ENCODE data around the gene EXD3. TPM values are rescaled to one million over a fixed set of nuclear protein-coding genes. Genes with fewer than 3 reads are reported as not detected.

The EXD3 gene
- total and polyA plus RNA-seq, 9 of the 15 experiments (the other 6 are each of a cell fraction or from before 2014, with no cell fraction given): 0.29 to 12.5 (median 3.9) TPM

DNA sequence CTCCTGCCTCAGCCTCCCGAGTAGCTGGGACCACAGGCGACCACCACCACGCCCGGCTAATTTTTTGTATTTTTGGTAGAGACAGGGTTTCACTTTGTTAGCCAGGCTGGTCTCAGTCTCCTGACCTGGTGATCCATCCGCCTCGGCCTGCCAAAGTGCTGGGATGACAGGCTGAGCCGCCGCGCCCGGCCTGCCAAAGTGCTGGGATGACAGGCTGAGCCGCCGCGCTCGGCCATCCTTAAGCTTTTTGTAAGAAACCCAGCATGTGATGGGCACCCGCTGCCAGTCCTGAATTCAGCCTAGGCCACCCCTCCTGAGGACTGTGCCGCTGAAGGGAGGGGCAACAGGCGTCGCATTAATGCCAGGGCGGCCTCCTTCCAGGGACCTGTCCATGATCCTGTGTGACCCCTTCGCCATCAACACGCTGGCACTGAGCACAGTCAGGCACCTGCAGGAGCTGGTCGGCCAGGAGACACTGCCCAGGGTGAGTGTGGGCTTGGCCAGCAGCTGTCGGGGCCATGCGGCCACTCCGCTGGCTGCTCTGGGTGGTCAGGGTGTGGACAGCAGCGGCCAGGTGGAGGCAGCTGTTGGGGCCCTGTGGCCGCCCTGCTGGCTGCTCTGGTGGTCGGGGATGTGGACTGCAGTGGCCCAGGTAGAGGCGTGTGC lies 157.3 kb downstream of the EXD3 start:
- in situ Hi-C loops (cut with MboI) (no loop called here), intact Hi-C loops (cut with micrococcal nuclease) (no loop called here)
- TF ChIP-seq POLR2G (IDR thresholded peaks at IDR 0.05; ENCODE audit: low read depth, low read length) (peak; percentile 58; the same call in 1 of the 2 replicates), BRD9 (IDR thresholded peaks at IDR 0.05; ENCODE audit: low read depth, partially characterized antibody) (no peak), RBFOX2 (IDR thresholded peaks at IDR 0.05; ENCODE audit: low read depth, low read length) (peak; percentile 44; the same call in 1 of the 2 replicates)
- TF ChIP-seq, protein P1, sequence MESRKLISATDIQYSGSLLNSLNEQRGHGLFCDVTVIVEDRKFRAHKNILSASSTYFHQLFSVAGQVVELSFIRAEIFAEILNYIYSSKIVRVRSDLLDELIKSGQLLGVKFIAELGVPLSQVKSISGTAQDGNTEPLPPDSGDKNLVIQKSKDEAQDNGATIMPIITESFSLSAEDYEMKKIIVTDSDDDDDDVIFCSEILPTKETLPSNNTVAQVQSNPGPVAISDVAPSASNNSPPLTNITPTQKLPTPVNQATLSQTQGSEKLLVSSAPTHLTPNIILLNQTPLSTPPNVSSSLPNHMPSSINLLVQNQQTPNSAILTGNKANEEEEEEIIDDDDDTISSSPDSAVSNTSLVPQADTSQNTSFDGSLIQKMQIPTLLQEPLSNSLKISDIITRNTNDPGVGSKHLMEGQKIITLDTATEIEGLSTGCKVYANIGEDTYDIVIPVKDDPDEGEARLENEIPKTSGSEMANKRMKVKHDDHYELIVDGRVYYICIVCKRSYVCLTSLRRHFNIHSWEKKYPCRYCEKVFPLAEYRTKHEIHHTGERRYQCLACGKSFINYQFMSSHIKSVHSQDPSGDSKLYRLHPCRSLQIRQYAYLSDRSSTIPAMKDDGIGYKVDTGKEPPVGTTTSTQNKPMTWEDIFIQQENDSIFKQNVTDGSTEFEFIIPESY (CRISPR knock-in tag; IDR thresholded peaks at IDR 0.05): 0 out of 2 replicates have a peak, but pooled peaks have one; percentile 14
- no peaks in the 10 kb centered on the region for H3K27me3 ChIP-seq (ENCODE audit: control insufficient read depth in 2 of 2, insufficient read depth in 2 of 2, low read length in 2 of 2)
- H3K36me3 ChIP-seq (ENCODE audit: control insufficient read depth, insufficient read depth, low read length): peaks cover 66% of the 10 kb centered on the region
- POLR2A ChIA-PET: interaction anchor here (0.7 to 4.2 kb wide), 3 partner anchors 12 to 39 kb away, joined by 3 to 23 read pairs (median 5); partner anchors contain the start of gene TOR4A
- H3K79me2 ChIP-seq (ENCODE audit: control insufficient read depth, insufficient read depth, low read length): peaks cover 10% of the 10 kb centered on the region; the same call in 2 of the 3 replicates
- CTCF ChIA-PET (ENCODE audit: low intra/inter-chr PET ratio): no interaction called here
- DNase-seq (ENCODE audit: extremely low read depth in 1 of 4, low spot score in 3 of 4) (no peak), FAIRE-seq (no peak), ATAC-seq (no peak)
- 88% methylated on average over 17 of the region's 29 CpGs for WGBS (ENCODE audit: insufficient coverage, low coverage, missing lambda C conversion rate)
- H3K4me1 ChIP-seq (replicated peaks in 1 of 2; ENCODE audit: control insufficient read depth in 2 of 2, insufficient read depth in 2 of 2, low read length in 2 of 2): peaks cover 20 to 51% of the 10 kb centered on the region in 2 experiments
- no peak overlapping the region for H2AFZ ChIP-seq (ENCODE audit: low read depth, low read length)
- H3K9me3 ChIP-seq (replicated peaks; ENCODE audit: control insufficient read depth, insufficient read depth, low read depth, low read length): no peaks in the 10 kb centered on the region
- no peak overlapping the region for H3K27ac ChIP-seq (ENCODE audit: extremely low read depth, low read depth, low read length)
- H3K4me2 ChIP-seq (ENCODE audit: insufficient read depth, low read length): no peak overlapping the region
- H3K4me3 ChIP-seq: no peak overlapping the region
- H4K20me1 ChIP-seq (replicated peaks; ENCODE audit: control insufficient read depth, insufficient read depth, low read length): no peaks in the 10 kb centered on the region
- no TSS peak for BruUV-seq (replicated peaks)
- no peaks in the 10 kb centered on the region for H3K9me1 ChIP-seq (ENCODE audit: control insufficient read depth, insufficient read depth, low read length)
- no peak overlapping the region; a peak in 1 of 4 replicates for H3K9ac ChIP-seq (ENCODE audit: insufficient read depth in 1 of 2, low read depth in 2 of 2, low read length in 2 of 2)
